Ishikawa (cell line): ENCODE data around the gene WNT7B.

Experiments
- CEBPB ChIP-seq: IDR thresholded peaks from 2 replicates; pipeline ENCODE4 v1.6.1; 2012
- CREB1 ChIP-seq: IDR thresholded peaks from 2 replicates; pipeline ENCODE4 v1.6.1; 2012; ENCODE audit warnings: low read depth
- EGR1 ChIP-seq: IDR thresholded peaks from 2 replicates; pipeline ENCODE4 v1.6.1; 2012
- EP300 ChIP-seq: IDR thresholded peaks from 2 replicates; pipeline ENCODE4 v1.6.1; 2012; ENCODE audit warnings: borderline replicate concordance
- NFIC ChIP-seq: IDR thresholded peaks from 2 replicates; pipeline ENCODE4 v1.6.1; 2012
- TCF12 ChIP-seq: IDR thresholded peaks from 2 replicates; pipeline ENCODE4 v1.6.1; 2012; ENCODE audit warnings: low read depth
- TEAD4 ChIP-seq: IDR thresholded peaks from 2 replicates; pipeline ENCODE4 v1.6.1; 2012
- USF1 ChIP-seq: IDR thresholded peaks from 2 replicates; pipeline ENCODE4 v1.6.1; 2012
- YY1 ChIP-seq: IDR thresholded peaks from 2 replicates; pipeline ENCODE4 v1.6.1; 2012; ENCODE audit warnings: low read depth

- TF ChIP-seq YY1: no peak
- no peak for TF ChIP-seq EGR1
- TF ChIP-seq EP300: no peak
- no peak for TF ChIP-seq CREB1
- no peak for TF ChIP-seq USF1
- no peak for TF ChIP-seq TCF12
- TF ChIP-seq TEAD4: no peak
- TF ChIP-seq CEBPB: no peak
- no peak for TF ChIP-seq NFIC
Observed at GRCh38 chr22:45896964-45897538, 79.9 kb downstream of the WNT7B start.
